IMR-90 (cell line): ENCODE data around the gene HTR2B. TPM values are rescaled to one million over a fixed set of nuclear protein-coding genes. Genes with fewer than 3 reads are reported as not detected.

Experiments used
- ATAC-seq: fragments of 200-7000 bp; cut with Tn5 transposase; 2 replicates; pipeline ENCODE4 v1.9.1; 2020; ENCODE audit warnings: low read depth, mild to moderate bottlenecking, moderate library complexity
- BruUV-seq: library from RNA; stranded (reverse); fragments of 400-500 nt; replicated peaks from 2 replicates; lab custom pipeline; 2021; lab: Mats Ljungman, UMichigan
- CTCF ChIA-PET: fragments of 300-600 bp; formaldehyde crosslinking; extraction: SDS; loops from one replicate; lab custom pipeline; 2021; ENCODE audit warnings: antibody characterized with exemption; lab: Yijun Ruan, JAX
- POLR2A ChIA-PET: fragments of 300-600 bp; sonication (Branson Sonifier 250); formaldehyde crosslinking; loops from one replicate; lab custom pipeline; 2022; ENCODE audit warnings: antibody characterized with exemption; ENCODE audit not compliant: unreplicated experiment; lab: Charles Lee
- DNase-seq: peaks from one replicate; pipeline ENCODE4 v3.0.0; 2013
- H2AFZ ChIP-seq: replicated peaks from 2 replicates; pipeline ENCODE3; 2013; ENCODE audit warnings: low read length, mild to moderate bottlenecking; ENCODE audit not compliant: poor library complexity
- H2AK5ac ChIP-seq: 2 replicates; pipeline ENCODE4 v1.6.1; 2013; ENCODE audit warnings: low read depth, low read length, inconsistent platforms
- H2AK9ac ChIP-seq: replicated peaks from 2 replicates; pipeline ENCODE3; 2013; ENCODE audit warnings: mild to moderate bottlenecking, low read depth, low read length, moderate library complexity; ENCODE audit not compliant: poor library complexity
- H2BK120ac ChIP-seq: 2 replicates; pipeline ENCODE4 v1.6.1; 2013; ENCODE audit warnings: low read depth, low read length, inconsistent platforms
- H2BK15ac ChIP-seq: 3 replicates; pipeline ENCODE4 v1.6.1; 2013; ENCODE audit warnings: low read depth, low read length, inconsistent platforms
- H2BK20ac ChIP-seq: 2 replicates; pipeline ENCODE4 v1.6.1; 2013; ENCODE audit warnings: low read depth, mild to moderate bottlenecking, inconsistent platforms, low read length, moderate library complexity
- H2BK5ac ChIP-seq: 2 replicates; pipeline ENCODE4 v1.6.1; 2013; ENCODE audit warnings: mild to moderate bottlenecking, low read depth, low read length, inconsistent platforms; ENCODE audit not compliant: poor library complexity, severe bottlenecking
- H3K14ac ChIP-seq: replicated peaks from 2 replicates; pipeline ENCODE4 v1.6.1; 2013; ENCODE audit warnings: low read depth, low read length, inconsistent platforms
- H3K18ac ChIP-seq: 2 replicates; pipeline ENCODE4 v1.6.1; 2013; ENCODE audit warnings: low read depth, low read length, control low read depth
- H3K23ac ChIP-seq: 2 replicates; pipeline ENCODE4 v1.6.1; 2013; ENCODE audit warnings: low read depth, low read length, inconsistent platforms
- H3K27ac ChIP-seq: 2 replicates; pipeline ENCODE4 v1.5.1; 2013; ENCODE audit warnings: mild to moderate bottlenecking, control low read depth, low read length; ENCODE audit not compliant: insufficient read depth
- H3K27me3 ChIP-seq: 2 replicates; pipeline ENCODE4 v1.6.1; 2013; ENCODE audit warnings: low read length; ENCODE audit not compliant: control insufficient read depth, insufficient read depth
- H3K36me3 ChIP-seq: 2 replicates; pipeline ENCODE4 v1.6.1; 2013; ENCODE audit warnings: low read length, mixed read lengths; ENCODE audit not compliant: control insufficient read depth, insufficient read depth
- H3K4ac ChIP-seq: 2 replicates; pipeline ENCODE4 v1.6.1; 2013; ENCODE audit warnings: low read depth, low read length, inconsistent platforms
- H3K4me1 ChIP-seq: 2 replicates; pipeline ENCODE4 v1.6.1; 2013; ENCODE audit warnings: low read length, mixed read lengths; ENCODE audit not compliant: control insufficient read depth, insufficient read depth
- H3K4me2 ChIP-seq: 2 replicates; pipeline ENCODE4 v1.6.1; 2013; ENCODE audit warnings: low read depth, mild to moderate bottlenecking, control low read depth, low read length, moderate library complexity
- H3K4me3 ChIP-seq: 2 replicates; pipeline ENCODE4 v1.5.1; 2013; ENCODE audit warnings: low read depth, mild to moderate bottlenecking, control low read depth, low read length, moderate library complexity; ENCODE audit not compliant: insufficient read depth
- H3K56ac ChIP-seq: 2 replicates; pipeline ENCODE4 v1.6.1; 2013; ENCODE audit warnings: low read length, inconsistent platforms; ENCODE audit not compliant: insufficient read depth; ENCODE audit errors: extremely low read depth
- H3K79me1 ChIP-seq, 2 experiments: 2 replicates each; pipeline ENCODE4 v1.6.1; 2013; ENCODE audit warnings: low read length in 2 of 2, inconsistent platforms in 1 of 2, low read depth in 1 of 2
- H3K9ac ChIP-seq: 2 replicates; pipeline ENCODE4 v1.6.1; 2013; ENCODE audit warnings: low read depth, low read length, control low read depth
- H3K9me1 ChIP-seq: 2 replicates; pipeline ENCODE4 v1.6.1; 2013; ENCODE audit warnings: low read length, inconsistent platforms; ENCODE audit not compliant: insufficient read depth
- H3K9me3 ChIP-seq: 2 replicates; pipeline ENCODE4 v1.6.1; 2013; ENCODE audit warnings: low read length; ENCODE audit not compliant: control insufficient read depth, insufficient read depth
- H4K20me1 ChIP-seq: 2 replicates; pipeline ENCODE4 v1.6.1; 2013; ENCODE audit warnings: low read length, inconsistent platforms; ENCODE audit not compliant: insufficient read depth
- H4K5ac ChIP-seq: 2 replicates; pipeline ENCODE4 v1.6.1; 2013; ENCODE audit warnings: mild to moderate bottlenecking, low read depth, low read length, control low read depth
- H4K8ac ChIP-seq, 2 experiments: 2 replicates each; pipeline ENCODE4 v1.6.1; 2013; ENCODE audit warnings: low read depth in 2 of 2, low read length in 2 of 2, control low read depth in 1 of 2, inconsistent platforms in 1 of 2
- H4K91ac ChIP-seq: 2 replicates; pipeline ENCODE4 v1.6.1; 2013; ENCODE audit warnings: low read depth, low read length, inconsistent platforms; ENCODE audit not compliant: insufficient read depth
- BHLHE40 ChIP-seq: fragments of 150-350 bp; IDR thresholded peaks from 2 replicates; pipeline ENCODE4 v1.6.1; 2016; ENCODE audit warnings: mild to moderate bottlenecking, low read depth, low read length
- CEBPB ChIP-seq: IDR thresholded peaks from 2 replicates; pipeline ENCODE4 v1.6.1; 2012; ENCODE audit warnings: low read depth, low read length, improper control_type of control experiment
- CHD1 ChIP-seq: IDR thresholded peaks from 2 replicates; pipeline ENCODE4 v1.6.1; 2012; ENCODE audit warnings: low read depth, low read length, improper control_type of control experiment
- MAFK ChIP-seq: IDR thresholded peaks from 2 replicates; pipeline ENCODE4 v1.6.1; 2012; ENCODE audit warnings: low read depth, low read length, improper control_type of control experiment
- MAZ ChIP-seq: IDR thresholded peaks from 2 replicates; pipeline ENCODE4 v1.6.1; 2012; ENCODE audit warnings: low read depth, mild to moderate bottlenecking, low read length, improper control_type of control experiment, moderate library complexity, borderline replicate concordance
- MXI1 ChIP-seq: IDR thresholded peaks from 2 replicates; pipeline ENCODE4 v1.6.1; 2012; ENCODE audit warnings: low read depth, mild to moderate bottlenecking, low read length, moderate library complexity, borderline replicate concordance
- NFE2L2 ChIP-seq: fragments of 150-350 bp; IDR thresholded peaks from 2 replicates; pipeline ENCODE4 v1.6.1; 2016; ENCODE audit warnings: low read depth, mild to moderate bottlenecking, low read length
- POLR2A ChIP-seq: IDR thresholded peaks from 2 replicates; pipeline ENCODE4 v1.6.1; 2012; ENCODE audit warnings: mild to moderate bottlenecking, low read depth, low read length
- RAD21 ChIP-seq: IDR thresholded peaks from 2 replicates; pipeline ENCODE4 v1.6.1; 2012; ENCODE audit warnings: low read length, improper control_type of control experiment
- RCOR1 ChIP-seq: IDR thresholded peaks from 2 replicates; pipeline ENCODE4 v1.6.1; 2012; ENCODE audit warnings: mild to moderate bottlenecking, low read length, improper control_type of control experiment; ENCODE audit not compliant: insufficient replicate concordance
- RFX5 ChIP-seq: IDR thresholded peaks from 2 replicates; pipeline ENCODE4 v1.8.0; 2012; ENCODE audit warnings: low read depth, mild to moderate bottlenecking, low read length, moderate library complexity
- SMC3 ChIP-seq: fragments of 150-350 bp; IDR thresholded peaks from 2 replicates; pipeline ENCODE4 v1.6.1; 2016; ENCODE audit warnings: low read depth, mild to moderate bottlenecking, antibody characterized with exemption, low read length, moderate library complexity
- WGBS, 2 experiments: methylation state at CpG; one replicate each; pipeline versions ENCODE4 v1.1.5 to v1.1.7; 2013; ENCODE audit warnings: missing lambda C conversion rate in 2 of 2; ENCODE audit not compliant: insufficient read length in 1 of 2; ENCODE audit errors: extremely low coverage in 2 of 2; 5-methylcytosine and 5-hydroxymethylcytosine counted together
- dilution Hi-C: fragments of 300-500 bp; cut with HindIII; formaldehyde crosslinking; loops from one replicate; pipeline ENCODE4 v1.14.3; 2018; ENCODE audit warnings: low sequenced_read_pairs; ENCODE audit not compliant: unreplicated experiment
- in situ Hi-C: fragments of 300-500 bp; cut with MboI; formaldehyde crosslinking; loops from 3 replicates; pipeline ENCODE4 v1.14.3; 2019; ENCODE audit warnings: low sequenced_read_pairs, inconsistent platforms, mixed read lengths
- intact Hi-C: fragments of 100-400 bp; cut with micrococcal nuclease; formaldehyde crosslinking; loops from 2 replicates; pipeline ENCODE4 v1.10.0; 2022
- polyA plus RNA-seq, 3 experiments: library from polyadenylated mRNA; depleted of rRNA; stranded (reverse); fragments of >200 nt; gene quantifications; 2 replicates each; pipeline ENCODE4 v1.2.3, GENCODE V29; 2012; ENCODE audit warnings: low replicate concordance in 1 of 3
- total RNA-seq: library from RNA; depleted of rRNA; stranded (reverse); fragments of >200 nt; gene quantifications from 2 replicates; pipeline ENCODE4 v1.2.3, GENCODE V29; 2012
- TF ChIP-seq, protein P1 (sequence below): fragments of 150-350 bp; IDR thresholded peaks from 2 replicates; pipeline ENCODE4 v1.6.1; 2017; ENCODE audit warnings: mild to moderate bottlenecking, antibody characterized with exemption, low read length, low read depth
- TF ChIP-seq, protein P2 (sequence below): fragments of 150-350 bp; IDR thresholded peaks from 2 replicates; pipeline ENCODE4 v1.6.1; 2016; ENCODE audit warnings: low read depth, mild to moderate bottlenecking, low read length, moderate library complexity, borderline replicate concordance
- TF ChIP-seq, protein P3 (sequence below): conservative IDR thresholded peaks from 2 replicates; pipeline ENCODE4 v1.5.1; 2012; ENCODE audit warnings: mild to moderate bottlenecking, low read depth, low read length, improper control_type of control experiment

Gene HTR2B
- total and polyA plus RNA-seq, 2 of the 4 experiments (the other 2 are of a cell fraction): 0.26 to 0.72 TPM

DNA sequence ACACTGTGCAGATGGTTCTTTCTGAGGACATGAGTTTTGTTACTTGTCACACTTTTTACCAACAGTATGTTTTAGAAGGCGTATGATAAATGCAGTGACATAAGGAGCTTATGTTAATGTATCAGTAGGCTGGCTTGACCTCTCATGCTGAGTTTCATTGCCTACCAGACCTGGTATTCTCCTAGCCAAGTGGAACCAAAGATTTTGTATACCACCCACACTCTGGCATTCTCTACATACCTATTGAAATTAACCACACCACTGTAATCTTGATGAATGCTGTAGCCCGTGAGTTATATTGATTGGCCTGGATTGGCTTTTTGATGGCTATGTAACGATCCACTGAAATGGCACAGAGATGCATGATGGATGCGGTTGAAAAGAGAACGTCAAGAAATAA lies 11.4 kb downstream of the HTR2B start:
- CTCF ChIA-PET: no interaction called here
- H3K9me1 ChIP-seq: peaks cover 7% of the 10 kb centered on the region; the same call in 1 of the 2 replicates
- TF ChIP-seq BHLHE40 (no peak), RAD21 (no peak), MXI1 (no peak), RFX5 (no peak), SMC3 (no peak), CHD1 (no peak), CEBPB (no peak), MAZ (no peak), NFE2L2 (no peak), MAFK (no peak), RCOR1 (no peak), POLR2A (no peak)
- TF ChIP-seq, protein P1, sequence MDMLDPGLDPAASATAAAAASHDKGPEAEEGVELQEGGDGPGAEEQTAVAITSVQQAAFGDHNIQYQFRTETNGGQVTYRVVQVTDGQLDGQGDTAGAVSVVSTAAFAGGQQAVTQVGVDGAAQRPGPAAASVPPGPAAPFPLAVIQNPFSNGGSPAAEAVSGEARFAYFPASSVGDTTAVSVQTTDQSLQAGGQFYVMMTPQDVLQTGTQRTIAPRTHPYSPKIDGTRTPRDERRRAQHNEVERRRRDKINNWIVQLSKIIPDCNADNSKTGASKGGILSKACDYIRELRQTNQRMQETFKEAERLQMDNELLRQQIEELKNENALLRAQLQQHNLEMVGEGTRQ: no peak
- TF ChIP-seq, protein P2, sequence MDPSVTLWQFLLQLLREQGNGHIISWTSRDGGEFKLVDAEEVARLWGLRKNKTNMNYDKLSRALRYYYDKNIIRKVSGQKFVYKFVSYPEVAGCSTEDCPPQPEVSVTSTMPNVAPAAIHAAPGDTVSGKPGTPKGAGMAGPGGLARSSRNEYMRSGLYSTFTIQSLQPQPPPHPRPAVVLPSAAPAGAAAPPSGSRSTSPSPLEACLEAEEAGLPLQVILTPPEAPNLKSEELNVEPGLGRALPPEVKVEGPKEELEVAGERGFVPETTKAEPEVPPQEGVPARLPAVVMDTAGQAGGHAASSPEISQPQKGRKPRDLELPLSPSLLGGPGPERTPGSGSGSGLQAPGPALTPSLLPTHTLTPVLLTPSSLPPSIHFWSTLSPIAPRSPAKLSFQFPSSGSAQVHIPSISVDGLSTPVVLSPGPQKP: no peak
- TF ChIP-seq, protein P3, sequence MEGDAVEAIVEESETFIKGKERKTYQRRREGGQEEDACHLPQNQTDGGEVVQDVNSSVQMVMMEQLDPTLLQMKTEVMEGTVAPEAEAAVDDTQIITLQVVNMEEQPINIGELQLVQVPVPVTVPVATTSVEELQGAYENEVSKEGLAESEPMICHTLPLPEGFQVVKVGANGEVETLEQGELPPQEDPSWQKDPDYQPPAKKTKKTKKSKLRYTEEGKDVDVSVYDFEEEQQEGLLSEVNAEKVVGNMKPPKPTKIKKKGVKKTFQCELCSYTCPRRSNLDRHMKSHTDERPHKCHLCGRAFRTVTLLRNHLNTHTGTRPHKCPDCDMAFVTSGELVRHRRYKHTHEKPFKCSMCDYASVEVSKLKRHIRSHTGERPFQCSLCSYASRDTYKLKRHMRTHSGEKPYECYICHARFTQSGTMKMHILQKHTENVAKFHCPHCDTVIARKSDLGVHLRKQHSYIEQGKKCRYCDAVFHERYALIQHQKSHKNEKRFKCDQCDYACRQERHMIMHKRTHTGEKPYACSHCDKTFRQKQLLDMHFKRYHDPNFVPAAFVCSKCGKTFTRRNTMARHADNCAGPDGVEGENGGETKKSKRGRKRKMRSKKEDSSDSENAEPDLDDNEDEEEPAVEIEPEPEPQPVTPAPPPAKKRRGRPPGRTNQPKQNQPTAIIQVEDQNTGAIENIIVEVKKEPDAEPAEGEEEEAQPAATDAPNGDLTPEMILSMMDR: no peak
- no peak overlapping the region for H3K9ac ChIP-seq
- H4K5ac ChIP-seq: peak overlapping the region; percentile 5; the same call in 1 of the 2 replicates
- DNase-seq (no peak), ATAC-seq (no peak)
- no peak overlapping the region for H2AFZ ChIP-seq
- H3K4ac ChIP-seq: peak overlapping the region; percentile 68
- in situ Hi-C loops (loop anchor here (5.0 kb wide), 1 partner anchor 79 kb away; no protein-coding TSS in a partner anchor), dilution Hi-C loops (no loop called here), intact Hi-C loops (loop anchor here (5.0 kb wide), 1 partner anchor 49 kb away; no protein-coding TSS in a partner anchor)
- H4K20me1 ChIP-seq: no peaks in the 10 kb centered on the region
- peak overlapping the region; percentile 46; the same call in 1 of the 2 replicates for H4K91ac ChIP-seq
- no peak overlapping the region for H3K4me3 ChIP-seq
- no peak overlapping the region for H3K56ac ChIP-seq
- H2BK20ac ChIP-seq: peak overlapping the region; percentile 89
- H3K4me2 ChIP-seq: no peak overlapping the region
- H2AK5ac ChIP-seq: peak overlapping the region; percentile 49; the same call in 1 of the 2 replicates
- H2AK9ac ChIP-seq: no peak overlapping the region
- H3K27me3 ChIP-seq: no peaks in the 10 kb centered on the region
- H3K18ac ChIP-seq: peak overlapping the region; percentile 91
- H3K27ac ChIP-seq: no peak overlapping the region
- H2BK120ac ChIP-seq: peak overlapping the region; percentile 73
- peak overlapping the region; percentile 31; the same call in 1 of the 2 replicates for H3K23ac ChIP-seq
- no peaks in the 10 kb centered on the region for H3K9me3 ChIP-seq
- H2BK5ac ChIP-seq: peak overlapping the region; percentile 3
- H3K79me1 ChIP-seq: peaks cover 18 to 39% of the 10 kb centered on the region in 2 experiments
- peaks cover 9% of the 10 kb centered on the region for H3K36me3 ChIP-seq
- peak overlapping the region; percentile 33; the same call in 1 of the 3 replicates for H2BK15ac ChIP-seq
- H3K4me1 ChIP-seq: peaks cover 16% of the 10 kb centered on the region
- BruUV-seq: no TSS peak
- 0 out of 2 replicates have a peak overlapping the region, but pooled peaks have one; percentile 72 for H3K14ac ChIP-seq
- WGBS, 2 experiments: 100% methylated on average over 1 of the region's 5 CpGs; no CpG with 5 or more reads in 1 of the 2 experiments
- H4K8ac ChIP-seq: 0 out of 4 replicates have a peak overlapping the region, but pooled peaks of 1 of the 2 experiments have one; percentile 29
- POLR2A ChIA-PET: no interaction called here
